CD4-positive, alpha-beta T cell treated with Interleukin-17A for 4 hours (primary cell): ENCODE measurements around the gene TEAD2.

Source experiments
- DNase-seq: peaks from one replicate; pipeline ENCODE4 v3.0.0-alpha.2; 2020; ENCODE audit warnings: mixed read lengths

TEAD2 gene

GRCh38 chr19:49362048-49362928, at the start of gene TEAD2:
Gene TEAD2 (minus strand): TSS chr19:49362416. CDS start chr19:49360075, 2,341 bp downstream.
- peak; percentile 16 for DNase-seq

- DNase-seq: no peak
These were observed 49.6 kb upstream of the TEAD2 start for GRCh38 chr19:49411681-49412326.

GRCh38 chr19:49409441-49410029, 47.3 kb upstream of the TEAD2 start:
- peak; percentile 43 for DNase-seq

GRCh38 chr19:49408816-49409440, 46.7 kb upstream of the TEAD2 start:
- no peak for DNase-seq

GRCh38 chr19:49407482-49408015, 45.3 kb upstream of the TEAD2 start:
- DNase-seq: no peak

- peak; percentile 3 for DNase-seq
These were observed 44.9 kb upstream of the TEAD2 start for GRCh38 chr19:49407079-49407478.

GRCh38 chr19:49403404-49404187, 41.4 kb upstream of the TEAD2 start:
- DNase-seq: no peak

- DNase-seq: no peak
These were observed 37.8 kb upstream of the TEAD2 start for GRCh38 chr19:49400029-49400428.

GRCh38 chr19:49398931-49399330, 36.7 kb upstream of the TEAD2 start:
- no peak for DNase-seq

- DNase-seq: peak; percentile 32
These were observed 35.9 kb upstream of the TEAD2 start for GRCh38 chr19:49398001-49398615.

- no peak for DNase-seq
These were observed 34.7 kb upstream of the TEAD2 start for GRCh38 chr19:49396738-49397505.

GRCh38 chr19:49395581-49396407, 33.6 kb upstream of the TEAD2 start:
- no peak for DNase-seq

GRCh38 chr19:49393881-49394280, 31.7 kb upstream of the TEAD2 start:
- DNase-seq: no peak

GRCh38 chr19:49391581-49392399, 29.6 kb upstream of the TEAD2 start:
- DNase-seq: peak; percentile 90

- DNase-seq: no peak
These were observed 28.7 kb upstream of the TEAD2 start for GRCh38 chr19:49390929-49391359.

- DNase-seq: no peak
These were observed 28.1 kb upstream of the TEAD2 start for GRCh38 chr19:49390131-49390928.

GRCh38 chr19:49389406-49389805, 27.2 kb upstream of the TEAD2 start:
- DNase-seq: no peak

- peak; percentile 80 for DNase-seq
These were observed 25.7 kb upstream of the TEAD2 start, which contains the start of gene KASH5 for GRCh38 chr19:49387936-49388372. Gene KASH5 (plus strand): TSS chr19:49388249. CDS start chr19:49390884, 2,635 bp downstream.
